ENCODE results near the gene FCGR3B.
"Not testable (repeated sequence)": the region's sequence is repeated elsewhere in the genome, so short reads cannot be mapped to it uniquely, and the experiment has no call there.

Gene FCGR3B

GRCh38 chr1:161606541-161607336, 24.2 kb downstream of the FCGR3B start:
- in situ Hi-C loops (cut with HindIII; ENCODE audit: low sequenced_read_pairs), result not testable (repeated sequence)

- in situ Hi-C loops (cut with HindIII; ENCODE audit: low sequenced_read_pairs), result not testable (repeated sequence)
These were observed 25.0 kb downstream of the FCGR3B start for GRCh38 chr1:161605762-161606540.

- in situ Hi-C loops (cut with HindIII; ENCODE audit: low sequenced_read_pairs), result not testable (repeated sequence)
These were observed 26.0 kb downstream of the FCGR3B start for GRCh38 chr1:161605024-161605423.

GRCh38 chr1:161597077-161597476, 33.9 kb downstream of the FCGR3B start:
- in situ Hi-C loops (cut with HindIII; ENCODE audit: low sequenced_read_pairs), result not testable (repeated sequence)

GRCh38 chr1:161595583-161595982, 35.4 kb downstream of the FCGR3B start:
- in situ Hi-C loops (cut with HindIII; ENCODE audit: low sequenced_read_pairs), result not testable (repeated sequence)

- in situ Hi-C loops (cut with HindIII; ENCODE audit: low sequenced_read_pairs), result not testable (repeated sequence)
These were observed 35.8 kb downstream of the FCGR3B start for GRCh38 chr1:161595173-161595572.

GRCh38 chr1:161594269-161594984, 36.5 kb downstream of the FCGR3B start:
- in situ Hi-C loops (cut with HindIII; ENCODE audit: low sequenced_read_pairs), result not testable (repeated sequence)

GRCh38 chr1:161593092-161593755, 37.8 kb downstream of the FCGR3B start:
- in situ Hi-C loops (cut with HindIII; ENCODE audit: low sequenced_read_pairs), result not testable (repeated sequence)

- in situ Hi-C loops (cut with HindIII; ENCODE audit: low sequenced_read_pairs), result not testable (repeated sequence)
These were observed 38.4 kb downstream of the FCGR3B start for GRCh38 chr1:161592586-161592985.

GRCh38 chr1:161589920-161590319, 41.1 kb downstream of the FCGR3B start:
- in situ Hi-C loops (cut with HindIII; ENCODE audit: low sequenced_read_pairs), result not testable (repeated sequence)

- in situ Hi-C loops (cut with HindIII; ENCODE audit: low sequenced_read_pairs), result not testable (repeated sequence)
These were observed 41.6 kb downstream of the FCGR3B start for GRCh38 chr1:161589365-161589764.

GRCh38 chr1:161588596-161588995, 42.4 kb downstream of the FCGR3B start:
- in situ Hi-C loops (cut with HindIII; ENCODE audit: low sequenced_read_pairs), result not testable (repeated sequence)

- in situ Hi-C loops (cut with HindIII; ENCODE audit: low sequenced_read_pairs), result not testable (repeated sequence)
These were observed 48.1 kb downstream of the FCGR3B start for GRCh38 chr1:161582882-161583281.

GRCh38 chr1:161580879-161581537, 50.0 kb downstream of the FCGR3B start:
- in situ Hi-C loops (cut with HindIII; ENCODE audit: low sequenced_read_pairs), result not testable (repeated sequence)

- in situ Hi-C loops (cut with HindIII; ENCODE audit: low sequenced_read_pairs), result not testable (repeated sequence)
These were observed 51.0 kb downstream of the FCGR3B start for GRCh38 chr1:161579856-161580507.

- in situ Hi-C loops (cut with HindIII; ENCODE audit: low sequenced_read_pairs), result not testable (repeated sequence)
These were observed 54.3 kb downstream of the FCGR3B start for GRCh38 chr1:161576676-161577075.
